Activated naive CD8-positive, alpha-beta T cell treated with anti-CD3 and anti-CD28 coated beads for 36 hours (primary cell): Measurements from ENCODE around the gene KIF5C. TPM values are rescaled to one million over a fixed set of nuclear protein-coding genes. Genes with fewer than 3 reads are reported as not detected.
A peak's percentile ranks its signal among the peaks of the same experiment; 100 is the strongest.

Source experiments
- DNase-seq: peaks from one replicate; pipeline ENCODE4 v3.0.0; 2021
- H3K27ac Mint-ChIP-seq: one replicate; pipeline ENCODE4 v1.8.0; 2022; ENCODE audit warnings: mild to moderate bottlenecking, moderate library complexity, mixed read lengths
- H3K27me3 Mint-ChIP-seq: one replicate; pipeline ENCODE4 v1.8.0; 2022; ENCODE audit warnings: mild to moderate bottlenecking, mixed read lengths
- H3K36me3 Mint-ChIP-seq: one replicate; pipeline ENCODE4 v1.8.0; 2021; ENCODE audit warnings: mild to moderate bottlenecking, mixed read lengths
- H3K4me1 Mint-ChIP-seq: one replicate; pipeline ENCODE4 v1.8.0; 2021; ENCODE audit warnings: mixed read lengths
- H3K4me3 Mint-ChIP-seq: one replicate; pipeline ENCODE4 v1.8.0; 2022; ENCODE audit warnings: mild to moderate bottlenecking, moderate library complexity, mixed read lengths
- H3K9me3 Mint-ChIP-seq: one replicate; pipeline ENCODE4 v1.8.0; 2022; ENCODE audit warnings: mixed read lengths
- total RNA-seq, 2 experiments: library from RNA; stranded (reverse); gene quantifications; one replicate each; pipeline ENCODE4 v1.2.3, GENCODE V29; 2021

Gene KIF5C
- total RNA-seq, 2 experiments from 2014 or later = 15.3 to 19.7 TPM

DNA sequence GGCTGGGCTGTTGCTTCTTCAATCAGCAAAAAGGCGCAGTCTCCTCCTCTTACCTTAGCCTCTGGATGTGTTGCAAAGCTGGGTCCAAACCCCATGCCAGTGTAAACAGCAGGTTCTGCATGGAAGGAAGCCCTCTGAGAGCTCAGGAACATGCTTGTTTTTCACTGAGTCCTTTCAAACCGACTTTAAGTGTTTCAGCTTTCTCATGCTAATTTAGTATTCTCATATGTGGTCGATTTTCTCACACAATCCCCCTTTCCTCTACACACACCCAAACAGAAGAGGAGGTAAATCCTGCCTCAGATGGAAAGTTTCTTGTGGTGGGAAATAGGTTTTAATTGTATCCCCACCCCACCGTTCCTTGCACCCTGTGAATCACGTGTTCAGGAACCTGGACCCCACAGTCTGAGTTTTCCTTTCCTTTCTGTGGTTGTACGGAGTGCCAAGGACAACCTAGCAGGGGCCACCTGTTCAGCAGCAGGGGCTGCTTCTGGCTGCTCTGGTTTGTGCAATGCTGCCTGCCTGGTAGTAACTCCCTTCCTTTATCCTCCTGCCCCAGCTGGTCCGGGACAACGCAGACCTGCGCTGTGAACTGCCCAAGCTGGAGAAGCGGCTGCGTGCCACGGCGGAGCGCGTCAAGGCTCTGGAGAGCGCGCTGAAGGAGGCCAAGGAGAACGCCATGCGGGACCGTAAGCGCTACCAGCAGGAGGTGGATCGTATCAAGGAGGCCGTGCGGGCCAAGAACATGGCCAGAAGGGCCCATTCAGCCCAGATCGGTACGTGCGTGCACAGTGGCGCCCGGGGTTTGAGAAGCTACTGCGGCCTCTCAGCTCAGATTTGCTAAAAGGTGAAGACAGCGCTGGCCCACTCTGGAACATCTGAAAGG lies 134.8 kb downstream of the KIF5C start:
- no peak overlapping the region for H3K27ac Mint-ChIP-seq
- peaks cover 7% of the 10 kb centered on the region for H3K4me1 Mint-ChIP-seq
- H3K4me3 Mint-ChIP-seq = no peak overlapping the region
- no peak for DNase-seq
- H3K36me3 Mint-ChIP-seq = peaks cover 2% of the 10 kb centered on the region
- no peaks in the 10 kb centered on the region for H3K27me3 Mint-ChIP-seq
- no peaks in the 10 kb centered on the region for H3K9me3 Mint-ChIP-seq

DNA sequence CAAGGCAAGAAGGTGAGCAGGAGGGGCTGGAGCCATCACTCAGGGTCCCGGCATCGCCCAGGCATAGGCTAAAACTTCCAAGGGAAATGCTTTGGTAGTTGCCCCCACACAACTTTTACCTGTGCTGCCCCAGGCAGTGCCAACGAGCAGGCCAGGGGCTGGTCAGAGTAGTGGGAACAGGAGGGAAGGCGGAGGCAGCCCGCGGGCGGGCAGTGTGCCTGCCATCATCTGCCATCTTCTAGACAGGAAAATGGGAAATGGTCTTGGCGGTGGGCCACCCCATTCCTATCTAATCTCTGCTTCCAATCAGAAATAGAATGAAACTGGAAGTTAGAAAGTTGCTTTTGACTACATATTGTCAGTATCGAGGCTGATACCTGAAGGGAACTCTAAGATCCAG lies 137.5 kb downstream of the KIF5C start:
- Mint-ChIP-seq H3K27me3 (no peaks in the 10 kb centered on the region), H3K4me3 (no peak overlapping the region), H3K9me3 (no peaks in the 10 kb centered on the region), H3K4me1 (peaks cover 6% of the 10 kb centered on the region), H3K36me3 (peaks cover 2% of the 10 kb centered on the region), H3K27ac (no peak overlapping the region)
- no peak for DNase-seq

DNA sequence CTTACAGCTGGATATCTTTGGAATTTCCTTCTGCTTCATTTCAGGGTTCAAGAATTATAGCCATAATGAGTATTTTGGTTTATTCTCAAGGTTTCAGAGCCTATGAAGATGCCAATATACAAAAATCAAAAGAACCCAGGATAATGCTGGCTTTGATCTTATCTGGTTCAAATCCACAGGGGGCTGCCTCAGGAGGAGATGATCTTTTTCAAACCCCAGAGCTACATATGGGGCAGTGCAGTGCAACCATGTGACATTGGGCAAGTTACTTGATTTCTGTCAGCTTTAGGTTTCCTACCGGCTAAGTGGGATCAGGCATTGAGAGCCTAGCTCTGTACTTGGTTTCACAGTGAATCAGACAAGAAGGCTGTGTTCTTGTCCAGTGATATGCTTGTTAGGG lies 140.5 kb downstream of the KIF5C start:
- H3K27ac Mint-ChIP-seq = no peak overlapping the region
- H3K9me3 Mint-ChIP-seq = no peaks in the 10 kb centered on the region
- no peak for DNase-seq
- no peak overlapping the region for H3K4me3 Mint-ChIP-seq
- H3K4me1 Mint-ChIP-seq = peaks cover 1% of the 10 kb centered on the region
- no peaks in the 10 kb centered on the region for H3K36me3 Mint-ChIP-seq
- no peaks in the 10 kb centered on the region for H3K27me3 Mint-ChIP-seq

DNA sequence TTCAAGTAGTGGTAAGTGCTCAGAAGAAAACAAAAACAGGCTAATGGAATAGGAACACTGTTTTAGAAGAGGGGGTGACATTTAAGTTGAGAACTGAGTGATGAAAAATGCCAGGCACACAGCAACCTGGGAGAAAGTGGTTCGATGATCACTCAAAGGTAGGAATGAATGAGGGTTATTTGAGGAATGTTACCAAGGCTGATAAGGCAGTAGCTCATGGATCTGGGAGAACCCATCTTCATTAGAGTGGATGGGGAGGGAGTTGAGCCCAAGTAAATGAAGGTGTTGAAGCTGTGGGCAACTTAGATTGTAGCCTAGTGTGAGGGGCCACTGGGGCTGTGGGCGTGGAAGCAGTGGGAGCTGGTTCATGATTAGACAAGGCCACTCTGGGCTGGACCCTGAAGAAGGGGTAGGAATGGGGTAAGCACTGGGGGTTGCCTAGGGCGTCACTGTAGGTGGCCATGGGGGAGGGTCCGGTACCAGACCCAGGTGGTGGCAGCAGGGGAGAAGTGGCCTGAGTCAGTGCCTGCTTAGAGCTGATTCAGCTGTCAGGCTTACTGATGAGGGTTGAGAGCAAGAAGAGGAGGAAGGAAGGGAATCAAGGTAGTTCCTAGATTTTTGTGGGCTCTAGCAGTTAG lies 141.0 kb downstream of the KIF5C start:
- H3K36me3 Mint-ChIP-seq = no peaks in the 10 kb centered on the region
- no peaks in the 10 kb centered on the region for H3K27me3 Mint-ChIP-seq
- H3K4me3 Mint-ChIP-seq = no peak overlapping the region
- DNase-seq = no peak
- no peaks in the 10 kb centered on the region for H3K9me3 Mint-ChIP-seq
- peaks cover 1% of the 10 kb centered on the region for H3K4me1 Mint-ChIP-seq
- H3K27ac Mint-ChIP-seq = no peak overlapping the region

DNA sequence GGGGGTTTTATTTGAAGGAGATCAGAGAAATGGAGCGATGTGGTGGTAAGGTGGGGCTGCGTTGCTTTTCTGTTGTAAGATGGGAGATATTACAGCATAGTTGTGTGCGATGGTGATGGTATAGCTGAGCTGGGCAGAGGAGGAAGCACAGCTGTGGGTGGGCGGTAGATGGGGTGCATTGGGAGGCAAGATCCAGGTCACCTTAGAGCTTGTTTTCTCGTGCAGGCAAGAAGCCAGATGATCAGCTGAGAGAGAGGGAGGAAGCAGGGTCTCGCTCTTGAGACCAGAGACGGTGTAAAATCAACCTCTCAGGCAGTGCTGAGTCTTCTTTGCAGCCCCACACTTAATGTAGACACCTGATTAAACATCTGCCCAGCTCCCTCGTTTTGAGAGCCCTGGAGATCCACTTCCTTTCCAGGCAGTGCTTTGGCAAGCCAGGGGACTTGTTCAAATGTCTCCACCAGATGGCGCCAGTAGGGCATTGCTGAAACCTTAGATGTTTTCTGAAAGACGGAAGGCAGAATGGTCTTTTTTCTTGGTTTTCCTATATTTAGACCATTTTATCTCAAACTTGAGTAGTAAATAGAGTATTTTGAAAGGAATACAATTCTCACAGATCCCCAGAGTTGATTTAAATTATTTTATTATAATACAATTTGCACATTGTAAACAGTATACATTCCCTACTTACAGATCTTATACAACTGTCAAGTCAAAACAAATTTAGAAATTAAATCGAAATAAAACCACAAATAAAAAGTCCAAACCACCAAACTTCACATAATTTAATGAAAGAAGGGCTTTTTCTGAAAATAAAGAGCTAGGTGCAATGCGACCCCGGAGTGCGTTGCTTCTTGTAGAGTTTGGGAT lies 142.3 kb downstream of the KIF5C start:
- Mint-ChIP-seq H3K4me1 (peaks cover 1% of the 10 kb centered on the region), H3K9me3 (no peaks in the 10 kb centered on the region), H3K4me3 (no peak overlapping the region), H3K27ac (no peak overlapping the region), H3K36me3 (no peaks in the 10 kb centered on the region), H3K27me3 (no peaks in the 10 kb centered on the region)
- DNase-seq = peak; percentile 56

DNA sequence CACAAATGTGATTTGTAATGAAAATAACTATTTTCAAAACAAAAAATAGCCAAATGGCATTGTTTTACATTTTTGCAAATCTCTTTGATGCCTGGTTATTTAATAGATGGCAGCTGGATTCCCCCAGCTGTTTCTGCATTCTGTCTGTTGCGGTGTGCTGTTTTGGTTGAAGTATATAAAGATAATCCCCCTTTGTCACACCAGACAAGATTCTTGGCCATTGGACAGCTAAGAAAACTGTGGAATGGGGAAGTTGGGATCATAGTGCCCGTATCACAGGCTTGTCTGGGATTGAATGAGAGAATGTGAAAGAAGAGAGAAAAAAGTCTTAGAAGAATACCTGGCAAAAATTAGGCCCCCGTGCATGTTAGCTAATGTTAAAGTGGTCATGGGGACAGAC lies 144.0 kb downstream of the KIF5C start:
- no peaks in the 10 kb centered on the region for H3K27me3 Mint-ChIP-seq
- H3K4me3 Mint-ChIP-seq = no peak overlapping the region
- no peaks in the 10 kb centered on the region for H3K9me3 Mint-ChIP-seq
- peaks cover 1% of the 10 kb centered on the region for H3K4me1 Mint-ChIP-seq
- no peaks in the 10 kb centered on the region for H3K36me3 Mint-ChIP-seq
- DNase-seq = no peak
- no peak overlapping the region for H3K27ac Mint-ChIP-seq

DNA sequence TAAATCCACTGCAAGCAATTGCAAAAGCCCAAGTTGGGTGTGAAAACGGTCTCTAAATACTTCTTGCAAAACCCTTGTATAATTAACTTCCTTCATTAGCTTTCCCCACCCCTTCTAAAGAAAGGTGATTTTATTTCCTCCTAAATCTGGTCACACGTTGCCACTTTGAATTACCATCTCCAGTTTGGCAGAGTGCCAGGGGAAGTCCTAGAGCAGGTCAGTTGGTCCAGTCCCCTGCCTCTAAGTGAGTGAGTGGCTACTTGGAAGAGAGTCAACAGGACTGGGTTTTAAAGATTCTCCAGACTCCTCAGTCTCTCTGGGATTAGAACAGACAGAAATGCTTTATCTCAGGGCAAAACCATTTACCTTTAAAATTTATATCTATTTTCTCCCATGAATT lies 144.7 kb downstream of the KIF5C start:
- Mint-ChIP-seq H3K36me3 (no peaks in the 10 kb centered on the region), H3K9me3 (no peaks in the 10 kb centered on the region), H3K4me1 (peaks cover 1% of the 10 kb centered on the region), H3K27ac (no peak overlapping the region), H3K4me3 (no peak overlapping the region), H3K27me3 (no peaks in the 10 kb centered on the region)
- DNase-seq = no peak

DNA sequence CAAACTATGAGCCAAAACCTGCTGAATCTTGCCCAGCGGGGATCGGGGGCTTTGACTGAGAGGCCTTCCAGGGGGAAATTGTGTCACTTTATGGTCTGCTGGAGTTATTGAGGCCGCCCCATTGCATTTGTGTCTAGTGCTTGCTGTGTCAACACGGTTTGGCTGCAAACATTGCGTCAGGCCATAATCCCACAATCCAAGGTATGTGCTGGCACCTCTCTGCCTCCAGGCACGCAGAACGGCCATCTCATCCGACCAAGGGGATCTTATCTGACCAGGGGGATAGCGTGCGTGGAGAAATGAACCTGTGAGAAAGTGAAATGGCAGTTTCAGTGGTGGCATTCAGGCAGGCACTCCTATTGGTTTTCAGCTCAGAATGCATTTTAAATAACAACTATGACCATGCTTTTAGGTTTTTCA lies 145.4 kb downstream of the KIF5C start:
- H3K27me3 Mint-ChIP-seq = no peaks in the 10 kb centered on the region

DNA sequence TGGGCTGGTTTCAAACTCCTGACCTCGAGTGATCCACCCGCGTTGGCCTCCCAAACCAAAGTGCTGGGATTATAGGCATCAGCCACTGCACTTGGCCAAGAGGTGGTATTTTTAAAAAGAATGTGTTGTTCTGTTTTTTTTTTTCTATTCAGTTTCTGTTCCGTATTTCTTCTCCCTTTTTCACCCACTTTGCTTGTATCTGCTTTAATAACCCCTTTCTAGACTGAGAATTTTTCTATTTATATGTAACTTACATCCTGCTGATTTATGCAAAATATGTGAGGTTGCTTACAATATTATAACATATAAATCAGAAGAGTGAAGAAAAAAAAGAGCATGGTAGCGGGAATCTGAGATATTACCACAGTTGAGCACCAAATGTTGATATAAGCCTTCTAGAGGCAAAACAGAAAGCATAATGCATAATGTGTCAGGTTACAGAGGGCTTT lies 146.3 kb downstream of the KIF5C start:
- H3K4me1 Mint-ChIP-seq = peaks cover 1% of the 10 kb centered on the region

More for the DNA sequence above, 145.4 kb downstream of the KIF5C start:
- no peak overlapping the region for H3K27ac Mint-ChIP-seq
- H3K4me1 Mint-ChIP-seq = peaks cover 1% of the 10 kb centered on the region
- H3K9me3 Mint-ChIP-seq = no peaks in the 10 kb centered on the region
- H3K4me3 Mint-ChIP-seq = no peak overlapping the region
- no peaks in the 10 kb centered on the region for H3K36me3 Mint-ChIP-seq
- no peak for DNase-seq

DNA sequence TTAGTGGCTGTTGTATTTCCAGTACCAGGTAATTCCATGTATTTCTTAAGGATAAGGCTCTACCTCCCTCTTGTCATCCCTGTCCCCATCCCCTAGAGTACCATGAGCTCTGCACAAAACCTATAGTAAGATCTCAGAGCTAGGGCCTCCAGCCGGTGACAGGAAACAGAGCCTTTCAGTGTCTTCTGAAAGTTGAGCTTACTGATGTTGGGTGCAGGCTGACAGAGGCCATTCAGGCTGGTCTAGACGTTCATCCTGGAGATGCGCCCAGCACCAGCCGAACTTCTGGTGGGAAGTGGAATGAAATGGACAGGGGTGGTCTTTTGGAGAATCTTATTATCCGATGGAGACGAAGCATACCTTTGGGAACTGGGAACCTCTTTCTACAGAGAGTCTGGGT lies 146.7 kb downstream of the KIF5C start:
- H3K27ac Mint-ChIP-seq = no peak overlapping the region
- H3K4me1 Mint-ChIP-seq = peaks cover 1% of the 10 kb centered on the region

More for the DNA sequence above, 146.3 kb downstream of the KIF5C start:
- no peak overlapping the region for H3K4me3 Mint-ChIP-seq
- no peak overlapping the region for H3K27ac Mint-ChIP-seq
- no peak for DNase-seq
- no peaks in the 10 kb centered on the region for H3K36me3 Mint-ChIP-seq
- H3K27me3 Mint-ChIP-seq = no peaks in the 10 kb centered on the region
- H3K9me3 Mint-ChIP-seq = no peaks in the 10 kb centered on the region

DNA sequence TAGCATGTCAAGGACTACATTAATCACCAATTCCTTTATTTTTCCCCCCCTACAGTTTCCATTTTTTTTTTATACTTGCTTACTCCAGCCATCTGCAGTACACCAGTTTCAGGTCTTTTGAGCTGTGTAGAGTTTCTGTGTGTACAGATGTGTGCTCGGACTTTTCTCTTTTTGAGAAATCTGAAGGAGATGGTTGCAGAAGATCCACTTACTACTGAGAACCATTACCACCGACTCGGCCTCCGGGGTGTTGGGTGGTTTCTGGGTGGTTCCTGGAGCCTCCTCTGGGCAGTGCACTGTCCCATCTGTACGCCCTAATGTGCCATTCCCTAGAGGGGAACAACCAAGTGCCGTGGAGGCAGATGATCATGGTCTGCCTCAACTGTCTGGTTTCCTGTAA lies 148.1 kb downstream of the KIF5C start:
- Mint-ChIP-seq H3K4me3 (no peak overlapping the region), H3K9me3 (no peaks in the 10 kb centered on the region), H3K4me1 (no peaks in the 10 kb centered on the region), H3K27me3 (no peaks in the 10 kb centered on the region), H3K27ac (no peak overlapping the region), H3K36me3 (no peaks in the 10 kb centered on the region)
- no peak for DNase-seq

More for the DNA sequence above, 146.7 kb downstream of the KIF5C start:
- no peak for DNase-seq
- Mint-ChIP-seq H3K4me3 (no peak overlapping the region), H3K27me3 (no peaks in the 10 kb centered on the region), H3K9me3 (no peaks in the 10 kb centered on the region), H3K36me3 (no peaks in the 10 kb centered on the region)

DNA sequence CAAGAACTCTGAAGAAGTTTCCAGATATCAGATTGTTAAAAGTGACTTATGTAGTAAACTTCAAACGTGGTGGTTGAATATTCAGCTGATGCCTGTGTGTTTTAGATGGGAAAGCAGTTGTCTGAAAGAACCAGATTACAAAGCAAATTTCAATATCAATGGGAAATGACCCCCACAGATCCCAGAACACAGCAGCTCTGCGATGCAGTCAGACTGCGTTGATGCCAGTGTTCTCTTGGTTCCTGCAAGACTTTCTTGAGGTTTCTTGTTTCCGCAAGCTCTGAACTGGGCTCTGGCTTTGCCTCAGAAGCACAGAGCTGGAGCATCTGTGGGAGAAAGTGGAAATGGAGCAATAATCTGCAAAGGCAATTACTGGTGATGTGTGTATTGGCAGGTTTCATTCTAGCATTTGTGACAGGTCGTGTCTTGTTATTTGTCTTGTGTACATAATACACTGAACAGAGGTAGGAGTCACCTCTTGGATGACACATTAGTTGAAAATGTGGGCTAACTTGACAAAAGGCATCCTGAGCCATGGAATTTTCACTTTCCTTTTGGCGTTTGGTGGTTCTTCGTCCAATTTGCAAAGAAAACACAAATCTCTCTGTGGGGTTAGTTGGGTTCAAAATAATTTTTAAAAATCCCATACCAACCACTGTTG lies 152.7 kb downstream of the KIF5C start:
- no peak for DNase-seq
- H3K9me3 Mint-ChIP-seq = no peaks in the 10 kb centered on the region
- H3K4me3 Mint-ChIP-seq = no peak overlapping the region
- no peaks in the 10 kb centered on the region for H3K36me3 Mint-ChIP-seq
- H3K27ac Mint-ChIP-seq = no peak overlapping the region
- H3K27me3 Mint-ChIP-seq = peaks cover 9% of the 10 kb centered on the region
- no peaks in the 10 kb centered on the region for H3K4me1 Mint-ChIP-seq

DNA sequence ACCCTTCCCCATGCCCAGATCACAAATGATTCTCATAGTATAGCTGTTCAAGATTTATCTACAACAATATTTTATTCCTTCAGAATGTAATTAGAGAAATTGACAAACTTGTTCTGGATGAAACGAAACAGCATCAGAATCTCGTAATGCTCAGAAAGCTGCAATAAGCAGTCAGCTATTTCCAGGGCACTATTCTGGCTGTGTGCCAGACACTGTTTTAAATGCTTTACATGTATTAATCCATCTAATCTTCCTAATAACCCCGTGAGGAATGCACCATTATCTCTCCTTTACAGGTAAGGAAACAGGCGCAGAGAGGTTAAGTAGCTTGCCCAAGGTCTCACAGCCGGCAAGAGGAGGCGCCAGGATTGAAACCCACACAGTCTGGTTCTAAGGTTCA lies 153.3 kb downstream of the KIF5C start:
- H3K9me3 Mint-ChIP-seq = no peaks in the 10 kb centered on the region
- H3K4me3 Mint-ChIP-seq = no peak overlapping the region
- no peaks in the 10 kb centered on the region for H3K36me3 Mint-ChIP-seq
- no peak for DNase-seq
- H3K4me1 Mint-ChIP-seq = no peaks in the 10 kb centered on the region
- H3K27me3 Mint-ChIP-seq = peaks cover 9% of the 10 kb centered on the region
- no peak overlapping the region for H3K27ac Mint-ChIP-seq

DNA sequence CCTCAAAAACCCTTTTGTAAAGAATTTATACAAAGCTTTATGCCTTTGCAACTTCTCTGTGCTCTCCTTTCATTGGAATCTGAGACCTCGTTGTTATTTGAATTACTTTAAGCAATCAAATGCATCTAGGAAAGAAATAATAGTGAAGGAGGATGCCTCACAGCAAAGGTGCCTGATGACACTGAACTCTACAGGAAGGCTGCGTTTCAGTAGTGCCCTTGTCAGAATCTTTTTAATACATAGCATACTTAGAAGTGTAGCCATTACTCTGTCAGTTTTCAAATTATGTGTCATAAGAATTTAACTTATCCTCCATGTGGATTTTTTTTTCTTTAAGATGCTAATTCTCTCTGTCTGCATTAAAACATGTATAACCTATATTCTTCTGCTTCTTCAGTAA lies 153.9 kb downstream of the KIF5C start:
- H3K27ac Mint-ChIP-seq = no peak overlapping the region
- H3K4me3 Mint-ChIP-seq = no peak overlapping the region
- H3K9me3 Mint-ChIP-seq = no peaks in the 10 kb centered on the region
- H3K27me3 Mint-ChIP-seq = peaks cover 12% of the 10 kb centered on the region
- no peak for DNase-seq
- H3K4me1 Mint-ChIP-seq = no peaks in the 10 kb centered on the region
- H3K36me3 Mint-ChIP-seq = no peaks in the 10 kb centered on the region
